Measurements from ENCODE around the gene CYP20A1.
"Not testable (repeated sequence)": the region's sequence is repeated elsewhere in the genome, so short reads cannot be mapped to it uniquely, and the experiment has no call there.

Gene CYP20A1

GRCh38 chr2:203282101-203282500 is 43.3 kb downstream of the CYP20A1 start:
- DNase-seq (ENCODE audit: low read depth, low spot score) = no peak

GRCh38 chr2:203286532-203286931 is 47.7 kb downstream of the CYP20A1 start:
- DNase-seq (ENCODE audit: low read depth, low spot score) = no peak

GRCh38 chr2:203301667-203302066 is 62.8 kb downstream of the CYP20A1 start:
- DNase-seq (ENCODE audit: low read depth, low spot score) = no peak

- DNase-seq (ENCODE audit: low read depth, low spot score) = not testable (repeated sequence)
These were observed 63.8 kb downstream of the CYP20A1 start for GRCh38 chr2:203302586-203302985.

- DNase-seq (ENCODE audit: low read depth, low spot score) = no peak
These were observed 72.0 kb downstream of the CYP20A1 start for GRCh38 chr2:203310688-203311436.

- DNase-seq (ENCODE audit: low read depth, low spot score) = no peak
These were observed 87.5 kb downstream of the CYP20A1 start for GRCh38 chr2:203326356-203326755.

- no peak for DNase-seq (ENCODE audit: low read depth, low spot score)
These were observed 88.7 kb downstream of the CYP20A1 start for GRCh38 chr2:203327582-203327900.

- peak; percentile 9 for DNase-seq (ENCODE audit: low read depth, low spot score)
These were observed 89.3 kb downstream of the CYP20A1 start, which contains the start of gene ABI2 for GRCh38 chr2:203327901-203328759. ABI2 (plus strand) TSS chr2:203328394; CDS start chr2:203328515, 121 bp downstream.

- DNase-seq (ENCODE audit: low read depth, low spot score) = no peak
These were observed 90.1 kb downstream of the CYP20A1 start for GRCh38 chr2:203328760-203329540.

GRCh38 chr2:203330434-203330833 is 91.6 kb downstream of the CYP20A1 start:
- no peak for DNase-seq (ENCODE audit: low read depth, low spot score)

- DNase-seq (ENCODE audit: low read depth, low spot score) = no peak
These were observed 99.5 kb downstream of the CYP20A1 start for GRCh38 chr2:203338322-203338721.

GRCh38 chr2:203340791-203341487 is 102.1 kb downstream of the CYP20A1 start:
- no peak for DNase-seq (ENCODE audit: low read depth, low spot score)

- DNase-seq (ENCODE audit: low read depth, low spot score) = no peak
These were observed 103.0 kb downstream of the CYP20A1 start for GRCh38 chr2:203341741-203342310.

GRCh38 chr2:203342374-203342773 is 103.6 kb downstream of the CYP20A1 start:
- not testable (repeated sequence) for DNase-seq (ENCODE audit: low read depth, low spot score)

GRCh38 chr2:203344667-203345066 is 105.8 kb downstream of the CYP20A1 start:
- DNase-seq (ENCODE audit: low read depth, low spot score) = no peak

- no peak for DNase-seq (ENCODE audit: low read depth, low spot score)
These were observed 107.8 kb downstream of the CYP20A1 start for GRCh38 chr2:203346612-203347011.

- DNase-seq (ENCODE audit: low read depth, low spot score) = no peak
These were observed 108.6 kb downstream of the CYP20A1 start for GRCh38 chr2:203347375-203347774.

GRCh38 chr2:203352604-203353255 is 113.9 kb downstream of the CYP20A1 start:
- DNase-seq (ENCODE audit: low read depth, low spot score) = no peak

- no peak for DNase-seq (ENCODE audit: low read depth, low spot score)
These were observed 116.1 kb downstream of the CYP20A1 start for GRCh38 chr2:203354966-203355365.
